Measurements from ENCODE around the gene CLEC20A.

DNA sequence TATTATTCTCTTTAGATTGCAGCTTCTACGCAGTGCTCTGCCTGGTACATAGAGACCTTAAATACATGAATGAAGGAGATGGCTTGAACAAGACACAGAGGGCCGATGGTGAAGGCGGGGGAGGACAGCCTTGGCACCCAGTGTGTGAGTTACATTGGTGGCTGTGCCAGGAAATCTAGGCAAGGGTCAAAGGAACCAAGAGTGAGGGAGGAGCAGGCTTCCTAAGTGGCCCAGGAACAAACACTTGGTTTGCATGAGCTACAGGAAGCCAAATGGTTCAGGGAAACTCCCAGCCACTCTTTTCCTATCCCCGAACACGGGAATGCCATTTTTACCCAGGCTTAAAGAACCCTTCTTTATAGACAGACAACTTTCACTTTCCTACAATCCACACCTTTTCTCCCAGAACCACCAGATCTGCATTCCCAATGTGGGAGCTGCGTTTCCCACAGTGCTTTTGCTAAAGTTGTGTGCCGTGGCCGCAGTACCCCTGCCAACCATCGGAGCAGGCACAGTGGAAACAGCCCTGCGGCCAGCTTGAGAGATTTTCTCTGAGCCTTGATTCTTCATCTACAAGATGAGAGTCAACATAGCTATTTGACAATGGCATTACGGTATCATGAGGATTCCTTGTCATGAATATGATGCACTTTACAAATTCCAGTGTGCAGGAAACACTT lies 3.5 kb upstream of the CLEC20A start:
- TF ChIP-seq, protein P1, sequence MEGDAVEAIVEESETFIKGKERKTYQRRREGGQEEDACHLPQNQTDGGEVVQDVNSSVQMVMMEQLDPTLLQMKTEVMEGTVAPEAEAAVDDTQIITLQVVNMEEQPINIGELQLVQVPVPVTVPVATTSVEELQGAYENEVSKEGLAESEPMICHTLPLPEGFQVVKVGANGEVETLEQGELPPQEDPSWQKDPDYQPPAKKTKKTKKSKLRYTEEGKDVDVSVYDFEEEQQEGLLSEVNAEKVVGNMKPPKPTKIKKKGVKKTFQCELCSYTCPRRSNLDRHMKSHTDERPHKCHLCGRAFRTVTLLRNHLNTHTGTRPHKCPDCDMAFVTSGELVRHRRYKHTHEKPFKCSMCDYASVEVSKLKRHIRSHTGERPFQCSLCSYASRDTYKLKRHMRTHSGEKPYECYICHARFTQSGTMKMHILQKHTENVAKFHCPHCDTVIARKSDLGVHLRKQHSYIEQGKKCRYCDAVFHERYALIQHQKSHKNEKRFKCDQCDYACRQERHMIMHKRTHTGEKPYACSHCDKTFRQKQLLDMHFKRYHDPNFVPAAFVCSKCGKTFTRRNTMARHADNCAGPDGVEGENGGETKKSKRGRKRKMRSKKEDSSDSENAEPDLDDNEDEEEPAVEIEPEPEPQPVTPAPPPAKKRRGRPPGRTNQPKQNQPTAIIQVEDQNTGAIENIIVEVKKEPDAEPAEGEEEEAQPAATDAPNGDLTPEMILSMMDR (conservative IDR thresholded peaks at IDR 0.05 in 1 of 2, IDR thresholded peaks at IDR 0.05 in 1 of 2; ENCODE audit: low read depth in 1 of 2, low read length in 2 of 2), result peak in 1 of 2 donors; percentile 37
- TF ChIP-seq EZH2 (IDR thresholded peaks at IDR 0.05; ENCODE audit: low read length, missing control alignments), result no peak

Measured in fibroblast of lung (primary cell).